Vagina (tissue), 2 donors: Measurements from ENCODE around the gene NSD2. TPM values are rescaled to one million over a fixed set of nuclear protein-coding genes. Genes with fewer than 3 reads are reported as not detected.

Source experiments
- DNase-seq, 2 donors: peaks; one replicate each; pipeline ENCODE4 v3.0.0-alpha.2; 2017; ENCODE audit errors: extremely low spot score in 2 of 2
- H3K27ac ChIP-seq: fragments of 200-600 bp; sonication (generic); one replicate; pipeline ENCODE4 v1.5.1; 2019
- H3K27me3 ChIP-seq: fragments of 200-600 bp; sonication (generic); one replicate; pipeline ENCODE4 v1.5.1; 2019
- H3K36me3 ChIP-seq, 2 donors: fragments of 200-600 bp; sonication (generic); one replicate each; pipeline ENCODE4 v1.5.1; 2017 to 2019
- H3K4me1 ChIP-seq: fragments of 200-600 bp; sonication (generic); one replicate; pipeline ENCODE4 v1.5.1; 2019
- H3K4me3 ChIP-seq, 2 donors: fragments of 200-600 bp; sonication (generic); 1 replicate in 1 of 2; 2 replicates in 1 of 2; pipeline ENCODE4 v1.5.1; 2016 to 2019
- H3K9me3 ChIP-seq: fragments of 200-600 bp; sonication (generic); one replicate; pipeline ENCODE4 v1.5.1; 2019
- CTCF ChIP-seq, 3 experiments: fragments of 450-650 bp in 2 of 3; fragments of 200-600 bp in 1 of 3; sonication (generic) in 1 of 3; IDR thresholded peaks; one replicate each; pipeline ENCODE4 v1.5.1; 2017 to 2019; ENCODE audit warnings: antibody characterized with exemption in 3 of 3, mild to moderate bottlenecking in 2 of 3, moderate library complexity in 2 of 3
- POLR2A ChIP-seq, 2 donors: fragments of 450-650 bp; IDR thresholded peaks; one replicate each; pipeline ENCODE4 v1.6.1; 2017; ENCODE audit warnings: antibody characterized with exemption in 2 of 2, mild to moderate bottlenecking in 2 of 2, moderate library complexity in 2 of 2
- POLR2AphosphoS5 ChIP-seq, 2 donors: sonication (generic); formaldehyde crosslinking; IDR thresholded peaks; one replicate each; pipeline ENCODE4 v1.9.0; 2017; ENCODE audit warnings: antibody characterized with exemption in 2 of 2, mild to moderate bottlenecking in 2 of 2, low read depth in 1 of 2; ENCODE audit not compliant: insufficient read depth in 1 of 2
- intact Hi-C: fragments of 100-400 bp; cut with DNase I; formaldehyde crosslinking; loops from one replicate; pipeline ENCODE4 v1.15.1; 2023
- total RNA-seq: library from RNA; depleted of rRNA; stranded (reverse); fragments of >200 nt; gene quantifications from one replicate; pipeline ENCODE4 v1.2.3, GENCODE V29; 2016

NSD2 gene
- total RNA-seq, 1 donor from 2014 or later = 38.5 TPM

GRCh38 chr4:1824746-1825145 lies 46.4 kb upstream of the NSD2 start:
- no peaks in the 10 kb centered on the region for H3K27me3 ChIP-seq
- TF ChIP-seq CTCF (IDR thresholded peaks at IDR 0.05) (no peak), POLR2A (IDR thresholded peaks at IDR 0.05) (no peak), POLR2AphosphoS5 (IDR thresholded peaks at IDR 0.05; ENCODE audit: insufficient read depth in 1 of 2, low read depth in 1 of 2) (no peak)
- no peaks in the 10 kb centered on the region for H3K4me1 ChIP-seq
- no peak overlapping the region for H3K27ac ChIP-seq
- intact Hi-C loops = no loop called here
- peaks cover 0 to 43% of the 10 kb centered on the region in 2 donors for H3K36me3 ChIP-seq
- DNase-seq = peak in 1 of 2 donors; percentile 58
- H3K9me3 ChIP-seq = no peaks in the 10 kb centered on the region
- no peak overlapping the region for H3K4me3 ChIP-seq

DNA sequence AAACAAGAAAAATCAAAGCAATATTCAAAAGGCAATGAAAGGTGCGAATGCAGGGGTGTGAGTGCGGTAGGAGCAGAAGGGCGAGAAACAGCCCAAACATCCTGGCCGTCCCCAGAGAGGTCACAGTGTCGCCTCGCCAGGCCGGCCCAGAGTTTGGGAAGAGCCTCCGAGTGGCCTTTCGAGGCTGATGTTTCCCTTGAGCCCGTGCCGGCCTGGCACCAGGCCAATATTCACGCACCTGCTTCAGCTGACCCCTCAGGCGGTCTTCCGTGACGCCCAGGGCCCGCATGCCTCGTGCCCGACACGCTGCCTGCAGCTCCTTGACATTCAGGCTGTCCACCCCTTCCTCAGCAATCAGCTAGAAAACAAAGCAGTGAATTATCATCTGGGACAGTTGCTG lies 45.9 kb upstream of the NSD2 start:
- intact Hi-C loops = no loop called here
- no peak overlapping the region for H3K27ac ChIP-seq
- DNase-seq = no peak

GRCh38 chr4:1826531-1827350 lies 44.5 kb upstream of the NSD2 start:
- intact Hi-C loops = no loop called here

More for the DNA sequence above, 45.9 kb upstream of the NSD2 start:
- Histone ChIP-seq H3K4me3 (no peak overlapping the region), H3K4me1 (no peaks in the 10 kb centered on the region), H3K36me3 (peaks cover 0 to 38% of the 10 kb centered on the region in 2 donors), H3K27me3 (no peaks in the 10 kb centered on the region), H3K9me3 (no peaks in the 10 kb centered on the region)
- no peak for TF ChIP-seq POLR2AphosphoS5 (IDR thresholded peaks at IDR 0.05; ENCODE audit: insufficient read depth in 1 of 2, low read depth in 1 of 2)
- no peak for TF ChIP-seq CTCF (IDR thresholded peaks at IDR 0.05)
- no peak for TF ChIP-seq POLR2A (IDR thresholded peaks at IDR 0.05)

GRCh38 chr4:1830234-1830633 lies 41.0 kb upstream of the NSD2 start:
- intact Hi-C loops = no loop called here
- TF ChIP-seq POLR2A (IDR thresholded peaks at IDR 0.05) (no peak), CTCF (IDR thresholded peaks at IDR 0.05) (no peak), POLR2AphosphoS5 (IDR thresholded peaks at IDR 0.05; ENCODE audit: insufficient read depth in 1 of 2, low read depth in 1 of 2) (no peak)
- peaks cover 0 to 59% of the 10 kb centered on the region in 2 donors for H3K36me3 ChIP-seq

More at GRCh38 chr4:1826531-1827350, 44.5 kb upstream of the NSD2 start:
- peak in 1 of 2 donors; percentile 76 for DNase-seq
- no peaks in the 10 kb centered on the region for H3K9me3 ChIP-seq
- H3K4me1 ChIP-seq = no peaks in the 10 kb centered on the region
- H3K36me3 ChIP-seq = peaks cover 0 to 49% of the 10 kb centered on the region in 2 donors
- no peak overlapping the region for H3K4me3 ChIP-seq
- H3K27ac ChIP-seq = no peak overlapping the region
- TF ChIP-seq POLR2A (IDR thresholded peaks at IDR 0.05) = no peak
- TF ChIP-seq CTCF (IDR thresholded peaks at IDR 0.05) = no peak
- TF ChIP-seq POLR2AphosphoS5 (IDR thresholded peaks at IDR 0.05; ENCODE audit: insufficient read depth in 1 of 2, low read depth in 1 of 2) = no peak
- no peaks in the 10 kb centered on the region for H3K27me3 ChIP-seq

GRCh38 chr4:1830642-1831228 lies 40.5 kb upstream of the NSD2 start:
- TF ChIP-seq POLR2AphosphoS5 (IDR thresholded peaks at IDR 0.05; ENCODE audit: insufficient read depth in 1 of 2, low read depth in 1 of 2) (no peak), POLR2A (IDR thresholded peaks at IDR 0.05) (no peak), CTCF (IDR thresholded peaks at IDR 0.05) (no peak)
- no peaks in the 10 kb centered on the region for H3K4me1 ChIP-seq
- DNase-seq = no peak
- intact Hi-C loops = no loop called here
- peaks cover 0 to 59% of the 10 kb centered on the region in 2 donors for H3K36me3 ChIP-seq
- no peak overlapping the region for H3K27ac ChIP-seq
- H3K9me3 ChIP-seq = no peaks in the 10 kb centered on the region
- H3K27me3 ChIP-seq = no peaks in the 10 kb centered on the region
- H3K4me3 ChIP-seq = no peak overlapping the region

More at GRCh38 chr4:1830234-1830633, 41.0 kb upstream of the NSD2 start:
- no peak overlapping the region for H3K27ac ChIP-seq
- no peaks in the 10 kb centered on the region for H3K9me3 ChIP-seq
- H3K4me3 ChIP-seq = no peak overlapping the region
- no peaks in the 10 kb centered on the region for H3K27me3 ChIP-seq
- no peak for DNase-seq
- no peaks in the 10 kb centered on the region for H3K4me1 ChIP-seq
